SKM-1 treated with dmso at 0.1 percent for 144 hours (cell line): ENCODE results near the gene PAPPA.

Experiments
- DNase-seq: peaks from one replicate; lab custom pipeline; 2025; ENCODE audit not compliant: unreplicated experiment; lab: John Stamatoyannopoulos, UW

The PAPPA gene

DNA sequence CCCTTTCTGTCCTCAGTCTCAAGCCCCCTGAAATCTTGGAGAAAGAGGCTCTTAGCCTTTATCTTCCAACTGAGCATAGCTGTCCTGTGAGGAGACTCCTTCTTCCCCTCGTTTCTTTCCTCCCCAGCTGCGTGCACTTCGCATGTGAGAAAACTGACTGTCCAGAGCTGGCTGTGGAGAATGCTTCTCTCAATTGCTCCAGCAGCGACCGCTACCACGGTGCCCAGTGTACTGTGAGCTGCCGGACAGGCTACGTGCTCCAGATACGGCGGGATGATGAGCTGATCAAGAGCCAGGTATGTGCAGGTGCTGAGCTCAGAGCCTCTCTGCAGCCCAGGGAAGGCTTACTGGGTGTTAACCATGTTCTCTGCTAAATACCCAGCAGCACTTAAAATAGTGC is 190.8 kb downstream of the PAPPA start:
- no peak for DNase-seq

DNA sequence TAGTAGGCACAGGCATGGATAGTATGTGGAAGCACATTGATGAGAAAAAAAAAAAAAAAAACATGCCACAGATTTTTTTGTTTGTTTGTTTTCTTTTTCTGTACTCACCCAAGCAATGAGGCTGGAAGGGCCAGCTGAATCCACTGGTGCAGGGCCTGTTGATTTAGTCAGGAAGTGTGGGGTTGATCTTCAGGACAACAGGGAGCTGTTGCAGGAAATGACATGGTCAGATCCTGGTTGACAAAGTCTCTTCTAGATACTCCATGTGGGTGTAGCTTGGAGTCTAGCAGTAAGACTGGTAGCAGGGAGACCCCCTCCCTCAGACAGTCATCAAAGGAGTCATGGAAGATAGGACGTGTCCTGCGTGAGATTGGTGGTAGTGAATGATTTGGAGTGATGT is 191.8 kb downstream of the PAPPA start:
- no peak for DNase-seq

DNA sequence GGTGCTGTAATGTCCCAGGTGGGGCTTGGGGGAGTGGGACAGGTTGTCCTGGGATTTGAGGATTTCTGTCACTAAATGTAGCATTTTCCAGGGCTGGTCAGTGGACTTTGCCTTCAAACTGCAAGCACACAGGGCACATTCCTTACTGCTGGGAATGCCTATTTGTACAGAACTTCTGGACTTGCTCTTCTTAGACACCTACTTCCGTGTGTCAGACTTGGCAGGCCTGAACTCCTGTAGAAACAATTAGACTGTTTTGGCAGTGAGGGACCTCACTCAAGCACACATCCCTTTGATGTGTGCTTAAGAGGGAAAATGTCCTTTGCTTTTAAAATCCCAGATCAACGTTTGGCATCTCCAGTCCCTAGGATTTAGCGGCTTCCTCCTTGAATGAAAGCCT is 192.2 kb downstream of the PAPPA start:
- no peak for DNase-seq

DNA sequence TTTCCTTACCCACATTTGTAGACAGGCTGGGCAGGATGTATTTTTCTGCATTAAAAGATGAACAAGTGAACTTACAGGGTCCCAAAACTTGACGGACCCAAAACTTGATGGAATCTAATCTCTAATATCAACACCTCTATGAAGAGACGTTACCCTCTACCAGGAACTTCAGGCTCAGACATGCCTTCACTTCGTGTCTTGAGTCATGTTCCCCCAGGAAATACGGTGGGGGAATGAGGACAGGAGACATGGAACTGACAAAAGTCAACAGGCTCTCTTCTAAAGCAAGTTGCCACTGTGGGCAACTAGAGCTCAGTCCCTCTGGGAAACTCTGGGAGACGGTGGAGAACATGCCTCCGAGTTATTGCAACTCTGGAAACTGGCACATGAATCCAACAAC is 196.1 kb downstream of the PAPPA start:
- DNase-seq = no peak

DNA sequence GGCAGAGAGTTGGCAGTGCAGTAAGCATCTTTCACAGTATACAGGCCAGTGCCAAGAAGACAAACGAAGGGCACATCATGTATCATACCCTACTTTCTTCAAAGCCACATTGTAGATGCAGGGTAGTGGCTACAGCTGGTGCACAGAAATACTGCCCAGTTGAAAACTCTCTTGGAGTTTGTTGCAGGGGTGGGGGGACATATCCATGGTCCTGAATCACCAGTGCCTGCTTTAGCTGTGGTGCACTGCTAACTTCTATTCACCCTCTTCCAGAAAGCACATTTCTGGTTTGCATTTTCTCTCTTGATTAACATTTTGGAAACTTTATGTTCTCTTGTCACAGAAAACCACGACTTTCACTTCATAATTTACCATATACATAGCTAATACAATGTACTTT is 196.6 kb downstream of the PAPPA start:
- no peak for DNase-seq

DNA sequence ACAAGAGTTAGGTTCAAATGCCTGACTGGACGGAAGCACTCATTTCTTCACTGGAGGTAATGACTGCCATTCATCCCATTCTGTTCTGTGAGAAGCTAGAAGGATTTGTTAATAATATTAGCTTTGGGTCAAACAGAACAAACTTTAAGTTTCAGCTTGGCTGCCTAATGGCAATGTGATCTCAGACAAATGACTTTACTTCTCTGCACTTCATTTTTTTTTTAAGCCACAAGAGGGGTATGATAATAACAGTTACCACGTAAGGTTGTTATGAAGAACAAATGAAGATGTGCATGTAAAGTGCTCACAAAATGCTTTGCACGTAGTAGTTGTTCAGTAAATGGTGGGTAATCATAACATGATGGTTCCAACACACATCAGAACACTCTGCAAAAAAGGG is 199.4 kb downstream of the PAPPA start:
- no peak for DNase-seq

DNA sequence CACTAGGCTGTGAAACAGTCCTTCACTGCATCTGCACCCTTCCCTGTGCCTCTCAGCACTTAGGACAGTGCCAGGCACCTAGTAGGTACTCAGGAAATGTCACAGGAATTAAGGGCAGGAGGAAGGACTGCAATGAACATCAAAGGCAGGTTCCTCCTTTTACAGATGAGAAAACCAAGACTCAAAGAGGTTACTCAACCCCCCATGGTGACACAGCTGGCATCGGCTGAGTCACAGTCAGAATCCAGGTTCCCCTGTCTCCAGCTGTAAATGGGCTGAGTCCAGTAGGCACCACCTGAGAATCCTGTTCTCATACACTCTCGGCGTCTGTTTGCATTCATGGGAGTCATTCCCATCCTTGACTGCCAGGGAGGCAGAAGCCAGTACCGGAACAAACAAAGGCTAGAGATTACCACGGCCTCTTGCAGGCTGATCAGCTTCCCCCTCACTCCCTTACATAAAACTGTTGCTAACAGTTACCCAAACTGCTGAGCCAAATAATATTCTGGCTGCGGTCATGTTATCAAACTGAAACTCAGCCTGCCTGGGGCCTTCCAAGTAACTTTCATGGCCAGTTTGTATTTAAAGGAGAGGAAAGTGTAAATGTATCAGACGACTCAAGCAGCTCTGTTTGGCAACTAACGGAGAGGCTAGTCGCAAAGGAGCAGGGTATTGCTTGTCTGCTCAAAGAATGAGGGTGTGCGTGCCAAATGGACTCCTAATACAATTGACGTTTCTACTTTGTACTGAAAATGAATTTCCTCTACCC is 201.7 kb downstream of the PAPPA start:
- no peak for DNase-seq

DNA sequence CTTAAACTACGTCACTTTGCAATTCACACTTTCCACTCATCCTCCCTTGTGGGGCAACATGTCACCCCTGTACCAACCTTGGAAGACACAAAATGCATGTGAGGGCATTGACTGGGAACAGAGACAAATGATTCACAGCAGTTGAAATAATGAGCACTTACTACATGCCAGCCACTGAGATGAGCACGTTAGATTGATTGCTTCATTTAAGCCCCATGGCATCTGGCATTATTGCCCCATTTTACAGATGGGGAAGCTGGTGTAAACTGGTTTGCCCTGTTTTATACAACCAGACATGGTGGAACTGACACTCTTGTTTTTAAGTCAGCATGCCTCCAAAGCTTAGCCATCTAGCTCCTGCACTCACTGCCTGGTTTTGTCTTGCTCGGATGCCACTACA is 204.7 kb downstream of the PAPPA start:
- no peak for DNase-seq

DNA sequence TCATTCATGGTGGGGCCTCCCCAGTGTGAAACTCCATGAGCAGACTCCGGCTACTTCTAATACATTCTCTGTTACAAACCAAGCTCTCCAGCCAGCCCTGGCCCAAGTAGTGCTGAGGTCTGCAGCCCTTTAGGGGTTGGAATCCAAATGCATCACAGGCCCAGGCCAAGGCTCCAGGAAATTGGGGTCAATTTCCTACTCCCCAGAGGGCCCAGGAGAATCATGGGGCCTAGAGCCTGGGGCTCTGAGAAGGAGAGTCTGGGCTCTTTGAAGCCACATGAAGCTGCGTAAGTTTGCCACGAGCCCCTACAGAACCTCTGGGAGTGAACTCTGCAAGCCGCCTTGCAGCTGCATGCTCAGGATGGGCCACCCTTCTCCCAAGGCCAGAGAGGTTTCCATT is 206.4 kb downstream of the PAPPA start:
- DNase-seq = no peak

DNA sequence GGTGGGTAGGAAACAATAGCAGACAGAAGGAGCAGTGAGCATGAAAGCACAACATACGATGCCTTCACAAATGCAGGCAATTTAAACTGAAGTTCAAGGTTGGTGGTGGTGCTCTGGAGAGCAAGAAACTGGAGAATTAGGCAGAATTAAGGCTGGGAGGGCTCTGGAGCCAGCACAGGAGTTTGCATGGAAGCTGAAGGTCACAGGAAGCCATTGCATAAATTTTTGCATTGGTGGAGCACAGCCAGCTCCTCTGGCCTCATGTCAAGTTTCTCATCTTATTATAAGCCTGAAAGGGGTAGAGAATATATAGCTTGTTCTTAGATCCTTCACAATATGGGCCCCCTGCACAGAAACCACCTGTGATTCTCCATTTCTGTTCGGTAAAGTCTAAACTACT is 207.4 kb downstream of the PAPPA start:
- DNase-seq = no peak

DNA sequence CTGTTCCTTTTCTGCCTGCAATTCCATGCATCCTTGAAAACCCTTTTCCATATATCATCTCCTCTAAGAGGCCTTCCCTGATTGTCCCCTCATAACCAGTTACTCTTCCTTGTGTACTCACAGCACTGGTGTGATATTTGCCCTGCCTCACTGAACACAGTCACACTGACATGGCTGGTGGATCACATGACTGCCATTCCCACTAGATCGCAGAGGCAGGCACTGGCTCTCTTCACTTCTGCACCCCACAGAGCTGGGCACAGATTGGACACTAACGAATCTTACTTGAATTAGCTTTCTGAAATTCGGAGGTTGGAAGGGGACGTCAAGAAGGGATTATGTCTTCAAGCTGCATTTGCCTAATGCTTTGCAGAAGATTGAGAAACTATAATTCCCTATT is 208.0 kb downstream of the PAPPA start:
- DNase-seq = no peak

DNA sequence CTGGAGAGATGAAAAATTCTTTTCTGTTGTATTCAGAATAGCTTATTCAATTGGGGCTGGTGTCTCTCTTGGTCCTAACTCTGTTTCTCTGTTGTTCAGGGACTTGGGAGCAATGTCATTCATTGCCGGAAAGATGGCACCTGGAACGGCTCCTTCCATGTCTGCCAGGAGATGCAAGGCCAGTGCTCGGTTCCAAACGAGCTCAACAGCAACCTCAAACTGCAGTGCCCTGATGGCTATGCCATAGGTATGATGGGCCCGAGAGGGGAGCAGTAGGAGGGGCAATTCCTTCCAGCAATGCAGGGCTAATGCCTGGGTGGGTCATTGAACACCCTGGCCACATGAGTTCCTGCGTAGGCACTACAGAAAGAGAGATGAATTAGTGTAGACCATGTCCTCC is 208.9 kb downstream of the PAPPA start:
- no peak for DNase-seq

DNA sequence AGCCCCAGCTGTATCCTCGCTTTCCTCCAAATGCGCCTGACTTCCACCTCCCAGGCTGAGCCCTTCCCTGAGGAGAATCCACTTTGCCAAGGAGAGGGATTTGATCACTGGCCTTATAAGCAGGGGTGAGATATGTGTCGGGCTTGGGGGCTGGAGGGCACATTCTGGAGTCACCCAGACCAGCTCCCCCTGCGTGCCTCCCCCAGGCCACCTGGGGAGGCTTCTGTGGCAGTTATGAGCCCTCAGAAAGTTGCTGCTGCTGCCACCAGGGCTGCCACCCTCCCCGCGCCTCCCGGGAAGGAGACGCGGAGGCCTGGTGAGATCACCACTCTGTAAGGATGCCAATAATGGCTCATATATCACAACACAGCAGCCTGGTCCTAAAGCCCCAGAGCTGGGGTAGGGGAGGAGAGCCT is 211.5 kb downstream of the PAPPA start:
- no peak for DNase-seq

DNA sequence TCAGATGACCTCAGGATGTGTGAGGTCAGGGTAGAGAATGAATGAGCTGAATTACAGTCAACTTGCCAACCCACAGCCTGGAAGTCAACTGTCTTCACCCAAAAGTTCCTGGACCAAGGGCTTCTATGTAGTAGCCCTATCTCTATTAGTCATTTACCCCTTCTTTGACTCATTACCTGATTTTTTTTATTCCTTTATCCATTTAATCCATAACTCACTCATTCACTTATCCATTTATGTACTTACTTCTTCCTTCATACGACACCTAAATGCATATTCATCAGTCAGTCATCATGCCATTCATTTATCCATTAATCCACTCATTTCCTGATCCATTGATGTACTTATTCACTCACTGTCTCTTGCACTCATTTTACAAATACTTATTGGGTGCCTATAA is 212.7 kb downstream of the PAPPA start:
- DNase-seq = no peak

DNA sequence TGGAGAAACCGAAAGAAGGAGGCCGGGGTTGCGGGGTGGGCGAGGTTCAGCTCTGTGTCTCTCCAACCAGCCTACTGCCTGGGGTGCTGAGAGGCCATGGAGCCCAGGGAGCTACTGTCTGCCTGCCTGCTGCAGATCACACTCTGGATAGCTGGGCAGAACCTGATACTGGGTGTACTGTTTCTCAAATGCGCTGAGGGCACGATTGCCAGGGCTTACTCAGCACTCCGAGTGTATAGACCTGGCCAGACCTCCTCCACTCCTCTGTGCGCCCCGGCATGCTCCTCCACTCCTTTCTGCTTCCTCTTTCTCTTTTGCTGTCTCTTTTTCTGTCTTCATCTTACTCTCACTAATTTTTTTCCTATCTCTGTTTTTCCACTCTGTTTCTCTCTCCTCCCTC is 215.1 kb downstream of the PAPPA start:
- no peak for DNase-seq

DNA sequence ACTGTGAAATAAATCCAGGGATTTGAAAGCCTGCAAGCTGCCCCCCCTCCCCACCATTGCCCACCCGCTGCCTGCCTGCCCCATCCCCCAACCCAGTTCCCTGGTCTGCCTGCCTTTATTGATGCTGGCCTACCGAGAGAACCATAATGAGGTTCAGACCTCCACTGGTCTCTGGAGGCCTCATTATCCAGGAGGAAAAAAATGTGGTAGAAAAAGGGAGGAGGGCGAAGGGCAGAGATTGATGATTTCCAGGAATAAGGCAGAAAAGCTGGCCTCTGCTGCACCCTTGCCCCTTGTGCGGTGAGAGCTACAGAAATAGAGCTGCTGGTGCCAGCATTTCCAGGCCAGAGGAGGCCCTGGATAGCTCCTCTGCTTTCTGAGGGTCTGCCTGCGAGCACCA is 216.1 kb downstream of the PAPPA start:
- no peak for DNase-seq

DNA sequence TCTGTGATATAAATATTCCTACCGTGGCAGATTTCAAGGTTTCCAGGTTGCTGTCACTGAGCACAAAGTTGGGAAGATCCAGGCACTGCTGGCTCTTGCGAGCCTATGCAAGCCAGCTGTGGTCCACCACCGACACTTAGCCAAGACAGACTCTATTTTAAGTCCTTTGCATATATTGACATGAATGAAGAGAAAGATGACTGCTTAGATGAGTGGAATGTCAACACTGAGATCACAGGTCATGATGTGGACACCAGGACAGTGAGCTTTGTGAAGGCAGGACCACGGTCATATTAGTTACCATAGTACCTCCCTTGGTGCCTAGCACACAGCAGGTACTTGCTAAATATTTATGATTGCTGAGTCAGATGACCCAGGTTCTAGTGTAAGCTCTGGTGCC is 217.0 kb downstream of the PAPPA start:
- DNase-seq = no peak

DNA sequence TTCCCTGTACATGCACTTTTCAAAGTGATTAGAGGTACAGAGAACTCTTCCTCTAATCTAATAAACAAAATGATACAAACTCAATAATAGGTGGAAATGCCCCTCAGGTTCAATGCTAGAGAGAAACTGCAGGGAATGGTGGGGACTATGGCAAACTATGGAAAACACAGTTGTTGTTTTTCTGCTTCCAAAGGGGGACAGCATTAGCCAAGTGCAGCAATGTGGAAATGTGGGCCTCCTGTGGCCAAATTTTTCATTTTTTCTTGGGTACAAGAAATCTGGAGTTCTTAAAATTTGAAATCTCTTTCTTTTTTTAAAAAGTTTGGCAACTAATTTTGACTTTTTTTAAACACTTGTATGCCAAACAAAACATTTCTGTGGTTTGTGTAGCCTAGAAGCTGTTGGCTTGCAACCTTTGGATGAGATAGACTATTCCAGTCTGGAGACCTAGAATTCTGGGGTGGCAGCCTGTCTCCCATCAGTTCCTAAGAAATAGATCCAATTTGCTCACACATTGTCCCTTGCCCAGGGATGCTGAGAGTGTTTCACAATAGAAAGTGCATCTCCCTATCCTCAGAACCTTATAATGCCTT is 218.6 kb downstream of the PAPPA start:
- no peak for DNase-seq

DNA sequence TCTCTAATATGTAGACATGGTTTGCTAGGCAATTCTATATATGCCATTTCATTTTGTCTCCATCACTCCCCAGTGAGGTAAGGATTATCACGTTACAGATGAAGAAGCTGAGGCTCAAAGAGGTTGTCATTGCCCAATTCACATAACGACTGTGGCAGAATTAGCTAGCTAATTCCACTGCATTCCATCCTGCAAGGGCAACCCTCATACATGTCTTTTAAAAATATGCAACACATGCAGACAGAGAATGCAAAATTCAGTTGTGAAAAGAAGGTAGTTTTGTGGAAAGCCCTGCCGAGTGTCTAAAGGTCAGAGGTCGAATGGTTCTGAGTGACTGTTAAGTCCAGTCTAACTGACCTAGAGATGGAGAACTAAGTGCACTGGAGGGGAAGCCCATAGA is 219.2 kb downstream of the PAPPA start:
- DNase-seq = no peak

DNA sequence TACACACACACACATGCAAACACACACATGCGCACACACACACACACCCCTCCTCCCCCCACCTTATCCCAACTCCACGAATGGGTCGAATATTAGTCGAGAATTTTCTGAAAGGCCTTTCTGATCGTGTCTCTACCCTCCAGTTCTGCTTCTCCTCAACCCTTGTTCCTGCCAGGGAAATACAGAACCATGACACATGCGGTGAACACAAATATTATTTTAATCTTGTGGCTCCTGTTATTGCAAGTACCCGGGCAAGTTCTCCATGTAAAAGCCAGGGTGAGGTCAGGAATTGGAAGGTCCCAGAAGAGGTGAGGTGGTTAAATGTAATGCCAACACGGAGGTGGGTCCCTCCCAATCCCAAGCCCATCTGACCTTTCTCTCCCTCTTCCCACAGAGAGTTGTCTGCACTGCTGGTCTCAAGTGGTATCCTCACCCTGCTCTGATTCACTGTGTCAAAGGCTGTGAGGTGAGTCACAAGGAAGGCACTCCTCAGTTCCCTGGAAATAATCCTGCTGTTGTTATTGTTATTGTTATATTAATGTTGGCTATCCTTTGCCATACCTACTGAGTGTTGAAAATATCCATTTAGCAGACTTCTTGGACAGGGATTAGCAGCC is 223.7 kb downstream of the PAPPA start:
- DNase-seq = no peak

DNA sequence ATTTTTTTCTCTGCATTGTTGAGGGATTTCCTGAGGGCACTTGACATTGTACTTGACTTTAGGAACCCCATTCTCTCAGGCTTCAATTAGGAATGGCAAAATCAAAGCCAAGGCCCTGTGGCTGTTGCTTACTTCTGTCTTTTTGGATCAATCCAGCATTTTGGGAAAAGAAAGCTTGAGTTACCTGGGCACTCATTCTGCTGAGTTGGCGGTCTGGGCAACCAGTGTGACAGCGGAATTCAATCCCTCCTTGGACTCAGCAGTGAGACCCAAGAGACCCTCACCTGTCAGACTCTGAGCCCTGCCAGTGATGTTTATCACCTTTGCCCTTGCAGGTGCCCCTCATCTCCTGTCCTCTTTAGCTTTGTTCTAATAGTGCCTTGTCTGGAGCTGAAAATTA is 225.3 kb downstream of the PAPPA start:
- DNase-seq = no peak

DNA sequence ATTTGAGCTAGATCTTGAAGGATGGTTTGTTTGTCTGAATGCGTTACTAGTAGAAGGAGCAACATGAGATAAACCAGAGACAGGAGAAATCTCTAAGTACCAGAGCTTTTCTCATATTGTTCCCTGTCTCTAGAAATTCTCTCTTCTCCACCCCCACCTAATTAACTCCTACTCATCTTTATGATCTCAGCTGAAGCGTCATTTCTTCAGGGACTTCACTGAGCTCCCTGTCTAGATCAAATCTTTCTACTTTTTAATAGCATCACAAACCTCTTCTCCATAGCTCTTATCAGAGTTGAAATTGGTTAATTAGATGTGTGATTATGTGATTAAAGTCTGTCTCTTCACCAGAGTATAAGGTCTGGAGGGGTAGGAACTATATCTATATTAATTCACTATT is 226.2 kb downstream of the PAPPA start:
- DNase-seq = no peak
